Activated T-cell treated with anti-CD3 and anti-CD28 coated beads, Interleukin-2, amount 50 U/mL, for 48 hours (primary cell): ENCODE data around the gene HLA-G.

Experiments used
- DNase-seq, 2 experiments: peaks; one replicate each; pipeline ENCODE4 v3.0.0-alpha.2; 2020

Gene HLA-G

DNA sequence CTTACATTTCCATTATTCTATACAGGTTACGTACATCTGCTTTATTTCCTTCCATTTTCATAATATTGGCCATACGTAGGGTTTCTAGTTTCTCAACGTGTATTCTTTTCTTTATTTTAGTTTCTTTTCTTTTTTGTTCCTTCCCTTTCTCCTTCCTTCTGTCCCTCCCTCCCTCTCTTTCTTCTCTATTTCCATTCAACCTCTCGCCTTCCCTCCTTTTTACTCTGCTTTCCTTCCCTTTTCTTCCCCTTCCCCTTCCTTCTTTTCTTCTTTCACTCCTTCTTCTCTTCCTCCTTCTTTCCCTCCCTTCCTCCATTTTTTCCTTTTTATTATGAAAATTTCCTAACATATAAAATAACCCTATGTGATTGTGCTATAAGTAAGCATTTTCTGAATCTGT, 8.7 kb upstream of the HLA-G start:
- no peak for DNase-seq

DNA sequence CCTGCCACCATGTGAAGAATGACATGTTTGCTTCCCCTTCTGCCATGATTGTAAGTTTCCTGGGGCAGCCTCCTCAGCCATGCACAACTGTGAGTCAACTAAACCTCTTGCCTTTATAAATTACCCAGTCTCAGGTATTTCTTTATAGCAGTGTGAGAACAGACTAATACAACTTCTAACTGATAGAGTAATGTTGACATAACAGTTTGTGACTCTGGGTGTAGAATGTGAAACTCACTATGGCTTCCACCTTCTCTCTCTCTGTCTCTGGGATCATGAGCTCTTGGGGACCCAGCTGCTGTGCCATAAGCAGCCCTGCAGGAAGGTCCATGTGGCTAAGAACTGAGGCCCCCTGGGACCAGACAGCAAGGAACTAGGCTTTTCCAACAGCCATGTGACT, 3.5 kb upstream of the HLA-G start:
- DNase-seq, result no peak

DNA sequence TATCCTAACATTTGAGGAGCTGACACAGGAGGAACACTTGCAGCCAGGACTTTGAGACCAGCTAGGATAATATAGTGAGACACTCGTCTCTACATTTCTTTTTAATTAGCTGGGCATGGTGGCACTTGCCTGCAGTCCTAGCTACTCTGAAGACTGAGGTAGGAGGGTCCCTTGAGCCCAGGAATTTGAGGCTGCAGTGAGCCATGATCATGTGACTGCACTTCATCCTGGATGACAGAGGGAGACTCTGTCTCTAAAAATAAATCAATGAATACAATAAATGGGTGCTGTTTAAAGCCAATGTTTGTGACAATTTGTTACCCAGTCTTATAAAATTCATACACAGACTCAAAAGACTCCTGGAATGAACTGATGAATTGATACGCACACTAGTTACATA, 1.8 kb upstream of the HLA-G start:
- DNase-seq, result no peak

DNA sequence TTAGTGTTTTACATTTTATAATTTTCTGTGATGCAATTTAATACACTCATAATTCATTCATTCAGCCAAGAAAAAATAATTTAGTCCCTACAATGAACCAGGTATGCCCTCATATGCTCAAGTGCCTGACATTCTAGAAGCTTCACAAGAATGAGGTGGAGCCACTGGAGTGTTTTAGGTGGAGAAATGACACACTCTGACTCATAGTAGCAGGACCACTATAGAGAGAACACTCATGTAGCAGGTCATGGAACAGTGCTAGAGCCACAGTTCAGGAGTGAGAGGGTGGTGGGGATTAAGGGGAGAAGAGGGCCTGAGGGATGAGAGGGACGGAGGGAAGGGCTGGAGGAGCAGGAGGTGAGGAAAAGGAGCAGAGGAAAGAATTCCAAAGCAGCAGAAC, 1.4 kb upstream of the HLA-G start:
- DNase-seq, result no peak

DNA sequence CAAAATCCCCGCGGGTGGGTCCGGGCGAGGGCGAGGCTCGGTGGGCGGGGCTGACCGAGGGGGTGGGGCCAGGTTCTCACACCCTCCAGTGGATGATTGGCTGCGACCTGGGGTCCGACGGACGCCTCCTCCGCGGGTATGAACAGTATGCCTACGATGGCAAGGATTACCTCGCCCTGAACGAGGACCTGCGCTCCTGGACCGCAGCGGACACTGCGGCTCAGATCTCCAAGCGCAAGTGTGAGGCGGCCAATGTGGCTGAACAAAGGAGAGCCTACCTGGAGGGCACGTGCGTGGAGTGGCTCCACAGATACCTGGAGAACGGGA, 809 bp downstream of the HLA-G start:
- peak; percentile 41 to 50 for DNase-seq

DNA sequence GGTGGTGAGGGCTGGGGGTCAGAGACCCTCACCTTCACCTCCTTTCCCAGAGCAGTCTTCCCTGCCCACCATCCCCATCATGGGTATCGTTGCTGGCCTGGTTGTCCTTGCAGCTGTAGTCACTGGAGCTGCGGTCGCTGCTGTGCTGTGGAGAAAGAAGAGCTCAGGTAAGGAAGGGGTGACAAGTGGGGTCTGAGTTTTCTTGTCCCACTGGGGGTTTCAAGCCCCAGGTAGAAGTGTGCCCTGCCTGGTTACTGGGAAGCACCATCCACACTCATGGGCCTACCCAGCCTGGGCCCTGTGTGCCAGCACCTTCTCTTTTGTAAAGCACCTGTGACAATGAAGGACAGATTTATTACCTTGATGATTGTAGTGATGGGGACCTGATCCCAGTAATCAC, 2.1 kb downstream of the HLA-G start:
- no peak for DNase-seq

DNA sequence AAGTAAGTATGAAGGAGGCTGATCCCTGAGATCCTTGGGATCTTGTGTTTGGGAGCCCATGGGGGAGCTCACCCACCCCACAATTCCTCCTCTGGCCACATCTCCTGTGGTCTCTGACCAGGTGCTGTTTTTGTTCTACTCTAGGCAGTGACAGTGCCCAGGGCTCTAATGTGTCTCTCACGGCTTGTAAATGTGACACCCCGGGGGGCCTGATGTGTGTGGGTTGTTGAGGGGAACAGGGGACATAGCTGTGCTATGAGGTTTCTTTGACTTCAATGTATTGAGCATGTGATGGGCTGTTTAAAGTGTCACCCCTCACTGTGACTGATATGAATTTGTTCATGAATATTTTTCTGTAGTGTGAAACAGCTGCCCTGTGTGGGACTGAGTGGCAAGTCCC, 2.8 kb downstream of the HLA-G start:
- no peak for DNase-seq

DNA sequence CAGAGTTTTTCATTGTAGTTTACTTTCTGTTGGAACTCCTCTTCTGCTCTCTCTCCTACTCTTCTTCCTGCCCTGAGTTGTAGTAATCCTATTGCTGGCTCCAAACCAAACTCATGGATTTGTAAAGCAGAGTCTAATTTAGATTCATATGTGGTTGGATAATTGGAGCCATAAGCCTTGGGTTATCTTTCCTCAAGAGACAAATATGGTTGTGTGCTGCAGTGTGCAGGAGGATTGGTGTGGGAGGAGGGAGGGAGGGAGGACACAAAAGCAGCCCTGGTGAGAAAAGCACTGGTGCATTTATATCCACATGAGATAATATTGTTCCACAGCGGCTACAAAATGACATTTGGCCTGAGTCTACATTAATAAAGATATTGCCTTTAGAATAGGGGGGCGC, 4.2 kb downstream of the HLA-G start:
- no peak for DNase-seq

DNA sequence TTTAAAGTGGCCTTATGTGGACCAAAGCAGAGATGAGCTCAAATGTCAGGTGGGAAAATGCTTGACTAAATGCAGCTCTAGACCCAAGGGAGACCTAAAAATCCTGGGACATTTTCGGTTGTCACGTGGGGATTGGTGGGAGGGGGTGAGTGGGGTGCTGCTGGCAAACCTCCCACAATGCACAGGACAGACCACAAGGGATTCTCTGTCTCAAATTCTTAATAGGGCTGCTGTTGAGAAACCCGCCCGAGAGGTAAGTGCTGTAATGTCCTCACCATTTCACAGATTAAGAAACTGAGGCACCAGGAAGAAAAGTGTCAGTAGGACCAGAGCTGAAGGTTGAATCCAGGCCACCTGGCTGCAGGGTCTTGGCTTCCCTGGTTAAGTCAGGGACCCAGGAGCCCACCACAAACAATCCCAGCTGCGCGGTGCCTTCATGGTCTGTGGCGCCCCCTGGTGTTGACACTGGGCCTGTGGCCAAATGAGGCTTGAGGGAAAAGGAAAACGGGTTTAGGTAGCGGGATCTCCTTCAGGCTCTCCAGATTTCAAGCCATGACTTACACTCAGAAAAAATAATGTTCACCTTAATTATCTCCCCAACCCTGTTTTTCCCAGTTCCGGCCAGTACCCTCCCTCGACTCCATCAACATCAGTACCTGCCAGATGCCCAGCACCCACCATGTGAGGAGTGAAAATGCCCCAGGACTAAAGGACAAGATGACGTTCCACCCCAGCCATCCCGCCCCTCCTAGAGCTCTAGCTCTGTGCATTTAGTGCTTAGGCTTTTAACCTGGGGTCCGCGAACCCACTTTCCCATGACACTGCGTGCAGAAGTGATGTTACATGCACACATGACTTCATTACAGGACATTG, 7.2 kb downstream of the HLA-G start:
- DNase-seq, result peak; percentile 74 to 77

DNA sequence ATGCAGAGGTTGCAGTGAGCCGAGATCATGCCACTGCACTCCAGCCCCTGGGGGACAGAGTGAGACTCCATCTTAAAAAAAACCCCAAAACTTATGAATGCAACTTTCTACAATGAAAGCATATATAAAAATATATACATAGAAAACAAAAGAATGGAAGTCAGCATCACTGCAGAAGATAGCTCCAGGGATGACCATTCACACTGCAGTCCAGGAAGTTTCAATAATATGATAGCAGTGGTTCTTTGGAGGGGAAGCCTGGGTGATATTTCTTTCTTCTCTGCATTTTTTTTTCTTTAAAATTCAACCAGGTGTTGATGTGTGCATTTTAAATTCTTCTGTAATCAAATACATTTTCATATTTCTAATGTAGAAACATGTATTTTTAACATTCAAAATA, 12.3 kb downstream of the HLA-G start:
- DNase-seq, result no peak

DNA sequence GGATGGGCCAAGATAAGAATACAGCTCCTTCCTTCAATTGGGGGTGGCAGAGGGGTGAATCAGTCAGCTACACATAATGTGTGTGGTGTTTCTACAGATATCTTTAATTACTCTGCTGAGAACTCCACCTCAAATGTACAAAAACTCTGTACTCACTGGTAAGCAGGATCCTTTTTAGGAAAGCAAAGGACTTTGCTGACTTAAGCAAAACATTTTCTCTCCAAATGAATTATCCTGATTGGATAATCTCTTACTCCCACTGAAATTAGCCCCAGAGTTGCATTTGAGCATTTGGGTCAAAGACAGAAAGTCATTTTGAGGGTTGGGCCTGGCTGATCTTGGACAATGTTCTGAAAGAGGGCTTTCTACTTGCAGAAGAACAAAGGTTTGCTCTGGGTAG, 13.4 kb downstream of the HLA-G start:
- no peak for DNase-seq

DNA sequence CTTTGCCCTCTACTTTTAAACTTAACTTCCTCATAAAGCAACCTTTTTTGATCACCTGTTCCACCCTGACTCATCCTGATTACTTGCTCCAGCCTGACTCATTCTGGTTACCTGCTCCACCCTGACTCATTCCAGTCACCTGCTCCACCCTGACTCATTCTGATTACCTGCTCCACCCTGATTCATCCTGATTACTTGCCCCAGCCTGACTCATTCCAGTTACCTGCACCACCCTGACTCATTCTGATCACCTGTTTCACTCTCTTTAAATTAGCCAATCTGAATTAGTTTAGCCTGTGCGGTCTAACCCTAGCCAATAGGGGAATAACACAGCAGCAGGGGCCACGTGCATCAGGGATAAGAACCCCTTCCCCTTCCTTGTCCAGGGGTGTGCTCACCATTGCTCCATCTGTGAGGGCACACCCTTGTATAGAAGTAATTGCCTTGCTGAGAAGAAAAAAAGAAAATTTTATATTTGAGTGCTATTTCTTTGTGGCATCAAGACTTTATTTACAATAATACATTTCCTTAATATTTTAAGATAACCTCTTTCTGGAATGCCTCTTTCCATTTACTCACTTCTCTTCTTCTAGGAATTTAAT, 17.9 kb downstream of the HLA-G start:
- peak; percentile 55 to 66 for DNase-seq

DNA sequence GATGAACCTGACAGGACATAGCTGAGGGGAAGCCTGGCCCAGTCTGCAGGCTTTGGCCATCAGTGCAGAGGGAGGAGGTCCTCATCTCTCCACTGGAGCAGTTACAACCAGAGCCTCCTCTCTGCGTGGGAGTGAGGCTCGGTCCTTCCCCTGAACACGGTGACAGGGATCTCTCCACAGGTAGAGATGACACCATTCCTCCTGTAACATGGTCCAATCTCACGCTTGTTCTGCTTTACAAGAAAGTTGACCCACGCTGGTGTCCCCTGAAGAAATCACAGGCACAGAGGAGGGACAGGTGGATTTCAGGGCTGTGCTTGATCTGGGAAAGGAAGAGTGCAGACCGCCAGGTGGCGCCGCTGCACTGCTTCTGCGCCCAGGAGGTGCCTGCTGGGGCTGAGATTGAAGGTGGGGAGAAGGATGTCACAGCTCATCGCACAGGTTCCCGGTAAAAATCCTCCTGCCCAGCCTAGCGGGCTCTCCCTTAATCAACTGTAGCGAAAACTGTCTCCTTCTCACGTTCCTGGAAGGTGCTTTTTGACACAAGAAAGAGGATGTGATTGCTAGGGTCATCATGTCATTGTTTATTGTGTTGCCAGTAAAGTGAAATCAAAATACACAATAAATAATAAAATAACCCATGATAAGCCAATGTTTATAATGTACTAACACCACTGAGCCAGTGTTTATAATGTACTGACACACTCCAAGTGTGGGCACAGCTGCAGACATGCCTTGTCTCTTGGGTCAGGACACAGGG, 20.4 kb downstream of the HLA-G start:
- DNase-seq, result peak; percentile 89 to 90

DNA sequence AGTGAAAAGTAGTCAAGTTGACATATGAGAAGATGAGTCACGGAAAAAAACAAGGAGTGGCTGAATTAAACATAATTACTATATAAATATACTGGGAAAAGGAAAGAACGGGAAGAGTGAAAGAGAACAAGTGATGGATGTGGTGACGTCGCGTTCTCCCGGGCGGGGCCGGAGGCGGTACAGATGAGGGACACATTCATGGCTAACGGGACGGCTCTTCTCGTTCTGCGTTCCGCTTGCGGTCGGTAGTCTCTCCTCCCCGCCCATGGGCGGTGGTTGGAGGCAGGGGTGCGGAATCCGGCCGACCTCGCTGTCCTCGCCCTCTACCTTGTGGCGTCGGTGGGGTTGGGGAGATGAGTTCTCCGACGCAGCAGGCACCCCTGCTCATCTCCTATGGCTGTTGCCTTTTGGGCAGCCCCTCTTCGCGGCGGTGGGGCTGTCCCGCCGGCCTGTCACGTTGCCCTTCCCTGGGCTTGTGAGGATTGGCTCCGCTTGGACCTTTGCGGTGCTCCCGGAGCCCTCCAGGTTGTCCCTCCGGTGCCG, 22.5 kb downstream of the HLA-G start:
- DNase-seq, result peak; percentile 45 to 46

DNA sequence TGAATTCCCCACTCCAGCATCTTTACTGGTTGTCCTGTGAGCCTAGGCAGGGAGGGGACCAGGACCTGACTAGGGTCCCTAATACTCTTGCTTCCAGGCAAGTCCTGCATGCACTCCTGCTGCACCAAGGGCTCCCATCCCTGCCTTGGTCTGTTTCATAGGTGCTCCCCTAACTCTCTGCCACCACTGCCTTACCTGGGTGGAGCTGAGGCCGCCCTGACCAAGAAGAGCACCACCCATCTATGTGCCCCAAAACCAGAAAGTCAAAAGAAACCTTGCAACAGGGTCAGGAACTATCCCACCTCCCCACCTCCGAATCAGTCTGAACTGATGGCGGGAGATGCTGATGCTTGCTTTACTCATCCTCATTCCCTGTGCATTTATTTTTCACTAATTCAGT, 23.6 kb downstream of the HLA-G start:
- no peak for DNase-seq

DNA sequence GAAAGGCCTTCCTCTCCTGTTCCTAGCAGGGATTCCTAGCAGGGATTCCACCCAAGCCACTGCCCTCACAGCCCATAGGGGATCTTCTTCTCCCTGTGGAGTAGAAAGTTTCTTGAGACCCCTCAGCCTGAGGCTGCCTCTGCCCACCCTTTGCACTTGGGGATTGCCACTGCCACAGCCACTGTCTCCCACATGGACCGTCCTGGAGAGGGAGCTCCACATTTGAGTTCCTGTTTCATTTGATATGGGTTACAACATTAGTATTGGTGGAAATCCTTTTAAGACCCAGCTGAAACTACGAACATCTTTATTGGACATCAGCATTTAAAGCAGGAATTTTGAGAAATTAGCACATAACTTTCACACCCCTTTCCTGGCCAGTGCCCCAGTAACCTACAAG, 25.6 kb downstream of the HLA-G start:
- DNase-seq, result no peak

DNA sequence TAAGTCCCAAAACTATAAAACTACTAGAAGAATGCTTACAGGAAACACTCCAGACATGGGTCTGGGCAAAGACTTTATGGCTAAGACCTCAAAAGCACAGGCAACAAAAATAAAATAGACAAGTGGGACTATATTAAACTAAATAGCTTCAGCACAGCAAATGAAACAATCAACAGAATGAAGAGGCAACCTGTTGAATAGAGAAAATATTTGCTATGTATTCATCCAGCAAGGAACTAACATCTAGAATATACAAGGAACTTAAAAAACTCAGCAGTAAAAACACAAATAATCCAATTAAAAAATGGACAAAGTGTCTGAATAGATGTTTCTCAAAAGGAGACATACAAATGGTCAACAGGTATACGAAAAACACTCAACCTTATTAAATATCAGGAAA, 30.4 kb downstream of the HLA-G start:
- no peak for DNase-seq

DNA sequence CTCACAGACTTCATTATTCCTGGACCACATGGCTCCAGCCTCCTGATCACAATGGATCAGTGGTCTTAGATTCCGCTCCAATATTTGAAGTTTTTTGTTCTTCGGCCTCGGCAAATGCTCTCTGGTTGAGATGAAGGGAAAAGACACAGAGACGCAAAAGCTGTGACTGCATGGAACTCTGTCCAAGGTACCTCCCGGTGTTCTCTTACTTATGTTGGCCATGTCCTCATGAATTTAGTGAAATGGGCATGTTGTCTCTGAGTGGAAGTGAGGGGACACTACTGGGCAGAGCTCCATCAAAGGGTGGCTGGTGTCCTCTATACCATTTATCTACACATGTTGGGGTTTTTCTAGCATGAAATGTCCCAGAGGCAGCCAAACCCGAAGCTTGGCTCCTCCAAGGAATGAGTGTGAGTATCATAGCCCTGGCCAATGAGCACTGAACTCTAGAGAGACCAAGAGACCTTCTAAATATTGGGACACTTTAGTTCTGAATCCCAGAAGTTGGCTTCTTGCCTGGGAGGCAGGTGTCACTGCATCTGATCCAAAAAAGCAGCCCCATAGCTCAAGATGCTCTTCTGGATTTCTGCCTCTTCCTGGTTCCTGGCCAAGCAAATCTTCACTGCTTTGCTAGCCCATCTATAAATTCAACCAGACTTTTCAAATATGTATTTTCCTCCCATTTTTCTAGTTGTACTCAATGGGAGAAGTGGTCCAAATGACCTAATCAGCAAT, 34.1 kb downstream of the HLA-G start:
- no peak for DNase-seq

DNA sequence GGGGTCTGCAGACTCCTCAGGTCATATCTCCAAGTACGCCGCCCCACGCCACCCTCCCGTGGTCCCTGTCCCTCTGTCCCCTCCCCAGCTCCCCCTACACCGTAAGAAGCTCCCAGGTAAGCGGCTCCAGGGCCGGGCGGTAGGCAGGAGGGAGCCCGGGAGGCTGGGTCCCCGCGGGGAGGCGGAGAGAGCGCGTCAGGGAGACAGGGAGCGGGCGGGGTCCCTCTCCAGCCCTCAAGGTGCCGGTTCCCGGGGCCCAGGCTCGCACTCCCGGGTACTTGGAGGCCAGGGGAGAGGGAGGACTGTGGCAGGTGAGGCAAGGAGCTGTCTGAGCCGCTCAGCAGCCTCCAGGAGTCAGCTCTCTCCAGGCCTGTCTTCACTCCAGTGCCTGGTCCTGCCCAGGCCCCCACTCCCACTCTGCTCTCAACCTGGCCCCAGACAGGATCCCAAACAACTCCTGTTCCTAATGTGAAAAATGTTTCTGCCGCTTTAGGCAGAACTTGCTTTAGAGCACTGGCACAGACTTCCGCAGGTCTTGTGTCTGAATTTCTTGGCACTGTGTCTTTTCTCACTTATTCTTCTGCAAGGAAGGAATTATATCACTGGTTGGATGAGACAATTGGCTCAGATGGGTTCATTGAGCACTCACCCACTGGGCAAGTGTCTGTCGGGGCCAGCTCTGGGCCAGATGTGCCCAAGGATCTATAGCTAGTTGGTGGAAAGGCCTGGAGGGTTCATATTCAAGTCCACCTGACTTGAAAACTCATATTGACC, 36.6 kb downstream of the HLA-G start:
- DNase-seq, result no peak

DNA sequence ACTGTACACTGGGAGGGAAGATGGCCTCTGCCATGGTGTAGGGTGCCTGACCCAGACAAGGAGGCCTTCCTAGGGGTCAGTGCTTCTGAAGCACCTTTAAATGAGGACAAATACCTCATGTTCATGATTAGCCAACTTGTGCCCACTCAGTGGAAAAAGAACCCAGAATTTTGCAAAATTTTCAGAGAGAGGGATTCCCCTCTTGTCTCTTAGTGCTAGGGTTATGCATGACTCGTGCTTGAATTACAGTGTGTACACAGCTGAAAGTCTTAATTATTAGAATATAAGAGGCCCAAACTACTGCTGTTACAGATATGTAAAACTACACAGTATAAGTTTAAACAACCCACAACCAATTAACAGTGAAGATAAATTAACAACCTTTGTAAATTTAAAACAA, 38.0 kb downstream of the HLA-G start:
- DNase-seq, result no peak

DNA sequence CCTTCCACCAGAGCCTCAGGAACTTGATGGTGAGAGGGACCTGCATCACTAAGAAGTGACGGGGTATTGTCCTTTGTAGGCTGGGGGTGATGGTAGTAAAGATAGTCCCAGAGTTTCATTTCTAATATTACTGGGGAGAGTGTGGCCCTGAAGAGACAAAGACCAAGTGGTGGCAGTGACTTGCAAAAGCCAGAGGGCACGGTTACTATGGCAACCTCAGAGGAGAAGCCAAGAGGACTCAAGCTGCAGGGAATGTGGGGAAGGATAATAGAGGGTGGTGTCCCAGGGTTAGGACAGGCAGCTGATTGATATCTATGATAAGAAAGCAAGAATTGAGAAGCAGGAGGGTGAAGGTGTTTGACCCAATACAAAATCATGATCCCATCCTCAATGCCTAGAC, 42.5 kb downstream of the HLA-G start:
- no peak for DNase-seq

DNA sequence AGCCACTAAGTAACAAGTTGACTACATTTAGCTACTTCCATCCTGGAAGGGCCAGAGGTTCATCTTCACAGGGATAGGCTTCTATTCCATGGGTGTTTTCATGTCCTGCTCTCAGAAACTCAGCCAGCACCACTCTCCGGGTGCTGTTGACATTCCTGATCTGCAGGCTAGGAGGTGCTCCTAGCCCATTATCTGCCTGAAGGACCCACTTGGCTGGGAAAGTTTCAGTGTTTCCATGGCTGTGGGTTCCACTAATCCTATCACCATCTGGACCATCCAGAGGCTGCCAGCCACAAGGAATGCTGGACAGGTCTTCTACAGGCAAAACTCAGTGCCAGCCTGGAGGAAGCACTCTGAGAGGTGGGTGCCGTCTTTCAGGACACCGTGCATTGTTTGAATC, 45.2 kb downstream of the HLA-G start:
- DNase-seq, result no peak
